Measurements from ENCODE around the gene CTNNA1.

GRCh38 chr5:138762110-138762509 lies 8.9 kb downstream of the CTNNA1 start:
- TF ChIP-seq CTCF (IDR thresholded peaks at IDR 0.05) (no peak), POLR2A (IDR thresholded peaks at IDR 0.05) (no peak)

All from body of pancreas (tissue), 4 donors.